ENCODE results near the gene IFT43.
"Not testable (repeated sequence)": the region's sequence is repeated elsewhere in the genome, so short reads cannot be mapped to it uniquely, and the experiment has no call there.

IFT43 gene

GRCh38 chr14:75981426-75982265 is 3.9 kb upstream of the IFT43 start, which contains the start of gene TGFB3:
TGFB3 (minus strand) TSS chr14:75981995; CDS start chr14:75980893, 1,102 bp downstream.
- DNase-seq: peak in 1 of 2 experiments; percentile 50

DNA sequence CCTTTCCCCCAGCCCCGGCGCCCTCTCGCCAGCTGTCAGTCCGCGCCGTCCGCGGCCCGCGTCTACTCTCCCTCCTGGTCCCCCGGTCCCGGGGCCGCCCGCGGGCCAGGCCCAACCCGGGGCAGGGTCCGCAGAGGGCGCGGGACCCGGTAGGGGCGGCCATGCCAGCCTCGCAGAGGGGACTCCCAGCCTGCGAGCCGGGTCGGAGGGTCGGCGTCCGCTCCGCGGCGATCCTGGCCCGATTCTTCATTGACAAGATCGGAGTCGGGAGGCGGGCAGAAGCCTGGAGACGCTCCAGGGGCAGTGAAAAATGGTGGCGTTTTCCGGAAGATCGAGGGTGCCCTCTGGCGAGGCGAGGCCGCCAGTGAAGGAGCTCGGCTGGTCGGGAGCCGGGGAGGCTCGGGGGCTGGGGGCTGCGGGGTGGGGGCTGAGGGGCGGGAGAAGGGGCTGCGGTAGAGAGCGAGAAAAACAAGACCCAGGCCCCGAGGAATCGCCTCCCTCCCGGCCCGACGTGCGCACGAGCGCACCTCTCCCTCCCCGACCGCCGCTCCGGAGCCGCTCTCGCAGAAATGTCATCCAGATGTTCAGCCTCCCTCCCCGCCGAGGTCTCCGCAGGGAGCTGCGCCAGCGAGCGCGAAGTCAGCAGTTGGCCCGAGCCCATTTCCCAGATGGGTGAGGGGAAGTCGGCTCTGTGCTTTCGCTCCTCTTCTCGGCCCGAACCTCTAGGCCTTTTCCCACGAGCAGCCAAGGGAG is 3.1 kb upstream of the IFT43 start:
- peak; percentile 33 to 76 for DNase-seq

- DNase-seq: no peak
Observed at GRCh38 chr14:75983019-75983358, 2.6 kb upstream of the IFT43 start.

DNA sequence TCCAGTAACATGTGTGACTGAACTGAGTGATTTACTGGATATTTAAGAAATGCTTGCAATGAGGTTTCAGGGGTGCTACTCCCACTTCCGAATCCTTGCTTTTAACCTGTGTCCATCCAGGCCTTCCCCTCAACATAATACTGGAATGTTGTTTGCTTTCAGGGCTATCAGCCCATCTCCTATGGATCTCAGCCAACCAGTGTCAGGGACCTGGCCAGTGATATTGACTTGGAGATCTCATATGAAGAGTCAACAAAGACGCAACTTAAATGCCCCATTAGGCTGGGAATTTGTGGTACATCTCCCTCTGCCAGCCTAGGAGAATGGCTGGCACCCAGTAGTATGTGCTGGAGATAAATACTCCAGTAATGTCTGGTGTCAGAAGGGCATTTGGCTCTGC is 889 bp upstream of the IFT43 start:
- DNase-seq: no peak

GRCh38 chr14:75986439-75986765 is 839 bp downstream of the IFT43 start:
- no peak for DNase-seq

- DNase-seq: no peak
Observed at GRCh38 chr14:75987201-75987970, 1.8 kb downstream of the IFT43 start.

GRCh38 chr14:75989134-75989533 is 3.6 kb downstream of the IFT43 start:
- DNase-seq: no peak

DNA sequence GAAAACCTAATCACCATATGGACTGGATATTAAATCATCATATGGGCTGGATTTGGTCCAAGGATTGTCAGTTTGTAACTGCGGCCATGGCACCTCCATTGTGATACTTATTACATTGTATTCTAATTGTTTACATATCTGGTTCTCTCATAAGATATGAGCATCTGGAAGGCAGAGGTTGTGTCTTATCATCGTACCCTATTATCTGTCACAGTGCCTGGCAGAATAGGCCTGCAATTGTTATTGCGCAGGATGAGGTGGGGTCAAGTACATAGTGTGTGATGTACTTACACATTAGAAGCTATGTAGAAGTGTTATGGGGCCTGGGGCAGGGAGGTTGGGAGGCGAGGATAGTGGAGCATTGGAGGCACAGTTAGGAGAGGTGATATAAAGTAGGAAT is 4.7 kb downstream of the IFT43 start:
- no peak for DNase-seq

DNA sequence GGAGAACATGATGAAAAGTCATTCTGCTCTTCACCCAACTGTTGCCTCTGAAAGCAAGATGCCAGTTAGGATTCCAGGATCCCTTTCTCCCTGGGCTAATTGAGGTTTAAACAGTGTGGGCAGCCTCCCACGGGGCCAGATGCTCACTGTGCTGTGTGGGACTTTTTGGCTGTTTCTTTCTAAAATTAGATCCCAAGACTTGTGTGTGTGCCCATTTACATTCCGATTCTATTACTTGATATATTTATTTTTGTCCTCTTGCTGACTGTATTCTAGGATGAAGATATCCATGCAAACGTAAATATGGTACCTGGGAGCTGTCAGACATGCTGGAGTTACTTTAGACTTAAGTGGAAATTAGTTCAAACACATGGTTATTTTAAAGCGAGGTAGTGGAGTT is 6.2 kb downstream of the IFT43 start:
- DNase-seq: no peak

- DNase-seq: no peak
Observed at GRCh38 chr14:75993567-75994041, 8.0 kb downstream of the IFT43 start.

DNA sequence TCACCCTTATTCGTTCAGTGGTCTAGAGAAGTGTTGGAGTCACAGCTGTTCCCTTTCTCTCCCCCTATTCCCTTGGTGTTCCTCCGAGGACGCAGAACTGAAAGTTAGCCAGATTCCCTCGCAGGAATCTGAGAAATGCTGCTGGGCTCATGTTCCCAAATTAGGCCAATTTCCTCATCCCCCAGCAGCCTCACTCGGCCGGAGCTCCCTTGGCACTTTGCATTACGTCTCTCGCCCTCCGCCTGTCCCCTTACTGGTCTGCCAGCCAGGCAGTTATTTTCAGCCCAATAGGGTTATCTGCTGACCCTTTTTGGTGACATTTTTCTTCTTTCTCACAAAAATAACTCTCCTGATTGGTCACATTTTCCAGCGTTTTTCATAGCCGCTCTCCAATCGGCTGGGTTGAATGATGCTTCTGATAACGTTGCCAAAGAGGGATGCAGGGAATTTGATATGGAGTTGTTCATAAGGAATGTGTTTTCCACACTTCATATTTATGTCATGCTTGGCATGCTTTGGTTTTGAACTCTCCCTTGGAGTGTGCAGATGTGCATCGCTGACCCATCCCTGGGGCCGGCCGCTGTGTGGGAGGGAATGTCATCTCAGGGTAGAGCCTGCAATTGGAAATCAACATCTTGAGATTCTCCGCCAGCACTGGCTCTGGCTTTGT is 9.9 kb downstream of the IFT43 start:
- no peak for DNase-seq

DNA sequence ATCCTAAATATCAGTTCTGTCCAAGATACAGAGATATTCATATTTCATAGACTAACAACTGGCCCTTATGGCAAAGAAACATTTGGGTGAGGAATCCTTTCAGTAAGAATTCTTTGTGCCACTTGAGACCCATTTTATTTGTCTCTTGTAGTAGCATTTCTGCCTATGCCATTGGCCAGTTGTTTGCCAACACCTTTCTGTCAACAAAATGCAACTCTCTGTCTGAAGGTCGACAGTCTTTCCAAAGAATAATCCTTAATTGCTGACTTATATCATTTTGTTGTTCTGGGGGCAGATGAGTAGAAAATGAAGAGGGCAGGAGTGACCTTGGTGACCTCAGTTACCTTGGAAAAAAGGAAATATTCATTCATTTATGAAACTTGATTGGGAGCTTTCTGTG is 10.9 kb downstream of the IFT43 start:
- no peak for DNase-seq

GRCh38 chr14:75999511-76000190 is 14.1 kb downstream of the IFT43 start:
- no peak for DNase-seq

DNA sequence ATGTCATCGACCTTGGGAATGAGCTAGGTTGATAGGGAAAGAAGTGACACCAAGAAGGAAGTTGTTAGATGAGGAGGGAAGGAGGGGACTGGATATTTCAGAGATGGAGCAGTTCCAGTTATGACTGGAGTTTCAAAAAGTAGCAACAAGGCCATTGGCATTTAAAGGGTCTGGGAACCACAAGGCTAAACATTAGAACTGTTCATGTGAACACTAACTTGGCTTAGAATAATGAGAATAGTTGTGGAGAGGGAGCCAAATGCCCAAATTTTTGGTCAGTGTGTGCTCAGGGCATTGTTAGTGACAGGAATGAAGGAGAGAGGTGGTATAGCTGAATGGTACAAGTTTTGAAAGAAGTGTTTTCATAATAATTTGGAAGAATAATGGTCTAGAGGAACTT is 16.8 kb downstream of the IFT43 start:
- no peak for DNase-seq

- DNase-seq: no peak
Observed at GRCh38 chr14:76006253-76006652, 20.7 kb downstream of the IFT43 start.

GRCh38 chr14:76007379-76007778 is 21.8 kb downstream of the IFT43 start:
- DNase-seq: no peak

DNA sequence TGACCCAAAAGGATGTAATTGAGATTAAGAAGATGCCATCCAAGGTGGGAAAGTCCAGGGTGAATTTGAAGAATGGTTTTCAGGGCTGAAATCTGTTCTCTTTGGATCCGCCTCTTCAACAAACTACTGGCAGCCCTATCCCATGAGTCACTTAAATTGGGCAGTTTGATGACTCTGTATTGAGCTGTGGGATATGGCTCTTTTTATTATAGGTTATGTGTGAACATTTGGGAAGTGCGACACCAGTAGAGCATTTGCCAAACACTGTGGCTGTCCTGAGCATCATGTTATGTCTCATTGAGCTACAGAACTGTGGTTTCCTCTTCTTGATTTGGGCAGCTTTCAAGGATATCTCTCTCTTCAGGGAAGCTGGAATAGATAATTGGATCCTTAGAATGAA is 22.3 kb downstream of the IFT43 start:
- no peak for DNase-seq

DNA sequence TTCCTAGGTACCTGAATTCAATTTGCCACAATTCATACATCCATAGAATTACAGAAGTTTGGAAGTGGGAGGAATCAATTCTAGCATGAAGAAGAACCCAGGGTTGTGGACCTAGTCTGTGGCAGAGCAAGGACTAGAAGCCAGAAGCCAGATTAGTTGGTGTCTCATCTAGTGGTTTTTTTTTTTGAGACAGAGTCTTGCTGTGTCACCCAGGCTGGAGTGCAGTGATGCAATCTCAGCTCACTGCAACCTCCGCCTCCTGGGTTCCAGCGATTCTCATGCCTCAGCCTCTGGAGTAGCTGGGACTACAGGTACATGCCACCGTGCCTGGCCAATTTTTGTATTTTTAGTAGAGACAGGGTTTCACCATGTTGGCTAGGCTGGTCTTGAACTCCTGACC is 24.1 kb downstream of the IFT43 start:
- DNase-seq: not testable (repeated sequence)

DNA sequence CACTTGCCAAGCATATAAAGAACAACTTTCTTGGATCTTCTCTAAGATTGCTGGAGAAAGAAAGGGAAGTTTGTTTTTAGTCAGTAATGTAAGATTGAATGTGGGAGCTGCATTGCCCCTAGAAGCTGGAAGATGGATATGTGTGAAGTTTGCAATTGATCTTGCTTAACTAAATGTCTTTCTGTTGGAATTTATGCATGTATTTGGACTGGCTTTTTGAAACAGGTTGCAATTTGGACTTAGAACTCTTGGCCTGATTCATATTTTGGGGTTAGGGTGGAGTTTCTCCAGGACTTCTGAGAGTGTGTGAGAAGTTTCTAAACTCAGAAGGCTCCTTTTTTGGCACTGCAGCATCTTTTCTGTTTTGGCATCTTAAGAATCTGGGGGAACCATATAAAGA is 26.4 kb downstream of the IFT43 start:
- DNase-seq: no peak

DNA sequence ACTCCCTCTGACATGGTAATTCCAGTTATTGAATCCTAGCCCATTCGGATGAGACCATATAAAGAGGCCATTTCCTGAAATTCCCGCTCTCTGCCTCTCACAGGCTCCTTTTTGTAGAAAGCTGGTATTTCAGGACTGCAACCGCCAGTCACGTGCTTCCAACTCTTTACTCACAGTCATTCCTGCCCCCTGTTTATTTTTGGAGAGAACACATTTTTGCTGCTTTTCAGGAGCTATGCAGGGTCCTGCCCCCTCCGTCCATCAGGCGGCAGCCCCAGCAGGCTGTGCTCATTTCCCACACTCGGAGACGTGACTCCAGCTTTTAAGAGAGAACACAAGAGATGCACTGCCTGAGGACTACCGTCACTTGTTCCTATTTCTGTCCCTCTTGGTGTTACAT is 26.8 kb downstream of the IFT43 start:
- no peak for DNase-seq

- no peak for DNase-seq
Observed at GRCh38 chr14:76015191-76015590, 29.6 kb downstream of the IFT43 start.

DNA sequence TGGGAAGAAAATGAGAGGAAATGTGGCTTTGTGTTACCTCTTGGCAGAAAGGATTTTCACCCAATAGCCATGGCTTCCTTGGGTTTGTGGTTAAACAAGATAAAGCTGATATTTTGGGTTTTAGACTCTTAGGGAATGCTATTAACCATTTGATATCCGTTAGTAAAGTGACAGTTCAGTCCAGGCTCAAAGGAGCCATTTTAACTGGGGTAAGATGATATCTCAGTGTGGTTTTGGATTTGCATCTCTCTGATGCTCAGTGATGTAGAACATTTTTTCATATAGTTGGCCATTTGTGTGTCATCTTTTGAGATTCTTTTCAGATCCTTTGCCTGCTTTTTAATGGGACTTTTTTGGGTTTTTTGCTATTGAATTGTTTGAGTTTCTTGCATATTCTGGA is 30.1 kb downstream of the IFT43 start:
- no peak for DNase-seq
